ENCODE results near the gene CTNNBIP1. TPM values are rescaled to one million over a fixed set of nuclear protein-coding genes. Genes with fewer than 3 reads are reported as not detected.
A peak's percentile ranks its signal among the peaks of the same experiment; 100 is the strongest.

Gene CTNNBIP1
- total RNA-seq, 2 experiments from 2014 or later: 10.8 to 12.7 TPM

DNA sequence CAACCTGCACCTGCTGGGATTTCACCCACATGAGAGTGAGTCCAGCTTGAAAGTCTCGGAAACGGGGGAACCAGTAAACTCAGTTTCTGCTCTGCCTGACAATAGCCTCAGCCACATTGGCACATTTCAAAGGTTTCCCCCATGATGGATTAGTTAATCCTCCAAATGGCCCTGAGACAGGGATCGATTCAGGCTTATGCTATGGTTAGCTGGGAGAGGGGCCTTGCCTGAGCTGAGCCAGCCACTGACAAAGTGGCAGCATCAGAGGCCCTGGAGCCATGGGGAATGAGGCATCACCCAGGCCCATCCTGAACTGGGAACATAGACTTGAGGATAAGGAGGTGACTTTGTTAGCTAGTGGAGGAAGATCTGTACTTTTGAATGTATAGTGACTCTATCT, 83.5 kb downstream of the CTNNBIP1 start:
- peaks cover 43% of the 10 kb centered on the region for H3K4me1 Mint-ChIP-seq
- no peaks in the 10 kb centered on the region for H3K9me3 Mint-ChIP-seq
- H3K27ac Mint-ChIP-seq: no peak overlapping the region
- H3K36me3 Mint-ChIP-seq (ENCODE audit: low read depth): peaks cover 7% of the 10 kb centered on the region
- ChIA-PET CTCF (interaction anchor here (0.9 to 1.5 kb wide), 5 partner anchors 10 to 237 kb away, joined by 3 to 7 read pairs (median 4); no protein-coding TSS in a partner anchor), POLR2A (interaction anchor here (1.0 to 1.6 kb wide), 2 partner anchors 27 to 38 kb away, joined by 4 to 5 read pairs; no protein-coding TSS in a partner anchor)
- peaks cover 8% of the 10 kb centered on the region for H3K27me3 Mint-ChIP-seq
- H3K4me3 Mint-ChIP-seq: no peak overlapping the region
- no peak for DNase-seq

DNA sequence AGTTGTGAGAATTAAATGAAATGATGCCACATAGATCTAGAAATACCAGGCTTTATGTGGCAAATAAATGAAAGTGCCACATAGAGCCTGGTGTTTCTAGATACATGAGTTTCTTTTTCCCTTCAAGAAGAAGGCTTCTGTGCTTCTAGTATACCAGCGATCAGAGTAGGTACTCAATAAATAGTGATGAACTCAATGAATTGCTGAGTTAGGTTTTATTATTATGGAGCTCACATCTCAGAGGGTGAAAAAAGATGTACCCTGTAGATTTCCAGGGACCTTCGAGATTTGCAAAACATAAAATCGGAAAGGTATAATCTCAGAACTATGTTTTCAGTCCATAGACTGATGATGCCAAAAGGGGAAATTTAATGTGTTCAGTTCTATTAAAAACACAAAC, 84.0 kb downstream of the CTNNBIP1 start:
- POLR2A ChIA-PET: interaction anchor here (1.0 to 1.6 kb wide), 5 partner anchors 11 to 39 kb away, joined by 3 to 5 read pairs (median 4); no protein-coding TSS in a partner anchor
- no peaks in the 10 kb centered on the region for H3K9me3 Mint-ChIP-seq
- CTCF ChIA-PET: interaction anchor here (1.1 to 1.5 kb wide), 3 partner anchors 40 to 236 kb away, joined by 3 to 7 read pairs (median 4); no protein-coding TSS in a partner anchor
- H3K27ac Mint-ChIP-seq: peak overlapping the region; percentile 74
- H3K27me3 Mint-ChIP-seq: peaks cover 8% of the 10 kb centered on the region
- H3K36me3 Mint-ChIP-seq (ENCODE audit: low read depth): peaks cover 7% of the 10 kb centered on the region
- H3K4me1 Mint-ChIP-seq: peaks cover 46% of the 10 kb centered on the region
- no peak overlapping the region for H3K4me3 Mint-ChIP-seq
- DNase-seq: no peak

DNA sequence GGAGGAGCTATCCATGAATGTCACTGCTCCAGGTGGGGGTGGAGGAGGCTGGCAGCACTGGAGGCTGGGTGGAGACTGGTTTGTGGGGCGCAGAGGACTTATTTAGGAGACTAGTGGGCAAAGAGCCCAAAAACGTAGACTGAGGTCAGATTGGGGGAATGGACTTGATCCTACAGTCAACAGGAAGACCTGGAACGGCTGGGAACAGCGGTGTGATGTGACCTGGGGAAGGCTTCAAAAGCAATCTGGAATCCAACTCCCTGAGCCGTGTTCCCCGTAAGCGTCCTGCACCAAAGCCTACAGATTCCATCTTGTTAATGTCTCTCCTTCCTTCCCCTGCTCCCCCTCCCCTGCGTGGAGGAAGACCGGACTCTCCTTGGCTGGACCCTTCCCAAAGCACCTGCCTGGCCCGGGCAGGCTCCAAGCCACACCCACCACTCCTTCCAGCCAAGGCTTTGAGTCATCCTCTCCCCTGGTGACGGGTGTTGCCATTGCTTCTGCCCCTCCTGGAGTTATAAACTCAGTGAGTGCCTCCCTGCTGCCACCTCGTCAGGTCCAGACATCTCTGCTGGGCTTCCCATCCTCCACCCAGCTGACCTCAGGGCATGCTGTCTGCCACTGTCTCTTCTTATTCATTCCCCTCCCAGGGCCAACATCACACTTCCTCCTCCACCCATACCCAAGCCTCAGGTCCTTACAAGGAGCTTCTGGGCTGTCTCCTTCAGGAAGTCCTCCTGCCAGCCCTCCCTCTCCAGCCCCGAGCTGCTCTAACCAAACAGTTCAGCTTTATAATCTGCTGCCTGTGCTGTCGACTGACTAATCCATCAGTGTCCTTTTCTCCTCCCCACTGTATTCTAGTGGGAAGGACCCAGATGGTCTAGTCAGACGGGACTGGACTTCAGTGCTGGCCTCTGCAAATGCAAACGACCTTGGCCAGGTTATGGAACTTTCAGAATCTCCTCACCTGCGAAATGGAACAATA, 84.7 kb downstream of the CTNNBIP1 start:
- H3K9me3 Mint-ChIP-seq: no peaks in the 10 kb centered on the region
- ChIA-PET POLR2A (interaction anchor here (1.1 to 1.6 kb wide), 4 partner anchors 11 to 38 kb away, joined by 3 to 5 read pairs (median 4); no protein-coding TSS in a partner anchor), CTCF (interaction anchor here (1.1 to 1.5 kb wide), 3 partner anchors 41 to 235 kb away, joined by 3 to 7 read pairs (median 4); no protein-coding TSS in a partner anchor)
- H3K27me3 Mint-ChIP-seq: peaks cover 8% of the 10 kb centered on the region
- DNase-seq: peak; percentile 54
- peaks cover 10% of the 10 kb centered on the region for H3K36me3 Mint-ChIP-seq (ENCODE audit: low read depth)
- H3K4me1 Mint-ChIP-seq: peaks cover 50% of the 10 kb centered on the region
- peak overlapping the region; percentile 74 for H3K27ac Mint-ChIP-seq
- peak overlapping the region; percentile 57 for H3K4me3 Mint-ChIP-seq

DNA sequence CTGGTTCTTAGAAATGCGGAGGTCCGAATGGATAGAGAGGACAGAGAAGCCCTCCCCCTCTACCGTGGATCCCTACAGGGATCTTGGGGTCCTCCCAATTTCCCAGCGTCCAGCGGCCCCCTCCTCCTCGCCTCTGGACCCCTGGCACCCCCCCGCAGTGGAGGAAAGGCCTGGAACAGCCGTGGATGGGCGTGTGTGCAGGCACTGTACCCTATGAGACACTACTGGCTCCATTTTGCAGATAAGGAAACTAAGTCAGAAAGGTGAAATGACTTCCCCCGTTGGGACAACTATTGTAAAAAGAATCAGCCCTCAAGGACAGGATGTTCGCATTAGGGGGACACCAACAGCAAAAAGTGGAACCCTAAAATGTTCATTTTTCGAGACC, 85.4 kb downstream of the CTNNBIP1 start:
- Mint-ChIP-seq H3K27ac (no peak overlapping the region), H3K9me3 (no peaks in the 10 kb centered on the region), H3K27me3 (peaks cover 6% of the 10 kb centered on the region), H3K4me3 (peak overlapping the region; percentile 57), H3K4me1 (peaks cover 50% of the 10 kb centered on the region), H3K36me3 (ENCODE audit: low read depth) (peaks cover 11% of the 10 kb centered on the region)
- DNase-seq: no peak
- ChIA-PET POLR2A (interaction anchor here (1.1 to 1.6 kb wide), 2 partner anchors 36 to 38 kb away, joined by 3 to 5 read pairs; no protein-coding TSS in a partner anchor), CTCF (no interaction called here)

DNA sequence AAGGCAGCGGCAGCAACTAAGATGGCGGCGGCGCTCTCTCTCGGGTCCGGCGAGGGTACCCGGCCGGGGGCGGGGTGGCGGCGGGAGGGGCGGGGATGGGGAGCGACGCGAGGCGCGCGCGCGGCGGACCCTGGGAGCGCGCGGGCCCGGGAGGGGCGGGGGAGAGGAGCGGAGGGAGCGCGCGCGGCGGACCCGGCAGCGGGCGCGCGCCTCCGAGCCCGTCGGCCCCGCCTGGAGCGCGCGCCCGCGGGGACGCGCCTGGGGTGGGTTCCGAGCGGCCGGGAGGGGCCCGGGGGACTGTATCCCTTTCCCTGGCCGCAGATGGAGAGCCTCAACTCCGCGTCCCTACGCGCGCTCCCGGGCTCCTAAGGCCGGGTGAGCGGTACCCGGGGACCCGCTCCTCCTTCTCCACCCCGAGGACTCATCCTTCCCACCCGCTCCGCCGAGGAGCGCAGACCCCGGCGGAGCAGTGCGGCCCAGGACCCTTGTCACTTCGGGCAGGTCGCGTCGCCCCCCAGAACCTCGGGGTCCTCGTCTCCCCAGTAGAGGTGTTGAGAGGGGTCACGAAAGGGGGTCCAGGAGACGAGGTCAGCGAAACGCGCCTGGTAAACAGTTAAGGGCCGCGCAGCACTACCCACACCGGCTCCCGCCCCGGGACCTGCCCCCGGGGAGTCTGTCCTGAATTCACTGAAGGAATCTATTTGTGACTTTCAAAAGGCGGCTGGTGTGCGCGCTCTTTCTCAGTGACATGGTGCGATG, 85.9 kb downstream of the CTNNBIP1 start, which contains the start of gene CLSTN1:
CLSTN1 (minus strand) TSS at position 23 of the 759 bp plus-strand sequence. CDS start 232 bp downstream, outside the sequence.
- POLR2A ChIA-PET: interaction anchor here (0.9 to 1.0 kb wide), 2 partner anchors 24 to 39 kb away, joined by 3 to 5 read pairs; no protein-coding TSS in a partner anchor
- H3K4me3 Mint-ChIP-seq: peak within 1 kb of the TSS; percentile 91
- H3K27ac Mint-ChIP-seq: peak within 1 kb of the TSS; percentile 74
- H3K4me1 Mint-ChIP-seq: peaks cover 50% of the 10 kb centered on the region
- peaks cover 6% of the 10 kb centered on the region for H3K27me3 Mint-ChIP-seq
- CTCF ChIA-PET: no interaction called here
- no peaks in the 10 kb centered on the region for H3K9me3 Mint-ChIP-seq
- H3K36me3 Mint-ChIP-seq (ENCODE audit: low read depth): peaks cover 11% of the 10 kb centered on the region
- peak; percentile 94 for DNase-seq

DNA sequence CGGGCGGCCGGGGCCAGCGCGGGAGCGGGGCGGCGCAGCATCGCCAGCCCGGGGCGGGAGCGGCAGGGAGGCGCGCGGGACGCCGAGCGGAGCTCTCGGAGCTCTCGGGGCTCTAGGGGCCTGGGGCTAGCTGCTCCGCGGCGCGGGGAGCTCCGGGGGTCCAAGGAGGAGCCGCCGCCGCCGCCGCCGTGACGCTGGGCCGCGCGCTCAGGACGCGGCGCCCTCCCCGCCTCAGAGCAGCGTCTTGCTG, 86.5 kb downstream of the CTNNBIP1 start:
- ChIA-PET CTCF (no interaction called here), POLR2A (interaction anchor here (0.9 to 1.0 kb wide), 2 partner anchors 23 to 39 kb away, joined by 3 to 5 read pairs; no protein-coding TSS in a partner anchor)
- H3K9me3 Mint-ChIP-seq: no peaks in the 10 kb centered on the region
- peak overlapping the region; percentile 67 for H3K4me3 Mint-ChIP-seq
- peaks cover 6% of the 10 kb centered on the region for H3K27me3 Mint-ChIP-seq
- H3K27ac Mint-ChIP-seq: no peak overlapping the region
- H3K4me1 Mint-ChIP-seq: peaks cover 50% of the 10 kb centered on the region
- DNase-seq: no peak
- peaks cover 11% of the 10 kb centered on the region for H3K36me3 Mint-ChIP-seq (ENCODE audit: low read depth)

DNA sequence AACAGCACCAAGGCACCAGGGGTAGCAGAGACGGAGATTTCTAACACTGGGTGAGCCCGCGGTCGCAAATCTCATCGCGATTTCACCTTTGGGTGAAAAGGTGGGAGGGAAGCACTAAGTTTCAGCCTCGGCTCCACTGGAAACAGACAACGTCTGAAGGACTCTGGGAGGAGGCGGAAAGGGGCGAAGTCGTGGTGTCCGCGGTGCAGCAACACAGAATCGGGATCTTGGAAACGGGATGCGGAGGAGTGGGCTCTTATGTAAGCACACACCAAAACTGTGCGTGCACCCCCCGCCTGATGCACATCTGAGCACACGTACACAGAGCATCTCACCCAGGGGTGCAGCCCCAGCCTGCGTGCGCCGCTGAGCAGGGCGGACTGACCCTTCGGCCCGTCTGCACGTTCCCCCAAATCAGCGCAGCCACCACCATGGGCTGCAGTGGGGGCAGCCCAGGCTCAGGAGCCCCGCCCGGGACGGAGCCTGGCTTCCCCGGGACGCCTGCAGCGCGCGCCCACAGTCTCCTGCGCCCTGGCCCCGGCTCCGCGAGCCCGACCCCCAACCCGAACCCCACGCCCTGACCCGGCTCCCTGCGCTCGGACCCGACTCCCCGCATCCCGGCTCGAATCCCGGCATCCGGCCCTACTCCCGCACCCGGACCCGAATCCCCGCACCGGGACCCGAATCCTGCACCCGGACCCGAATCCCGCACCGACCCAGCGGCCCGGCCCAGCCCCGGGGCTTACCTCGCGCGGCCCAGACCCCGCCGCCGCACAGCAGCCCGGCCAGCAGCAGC, 87.0 kb downstream of the CTNNBIP1 start:
- ChIA-PET CTCF (interaction anchor here (1.1 to 3.5 kb wide), 3 partner anchors 22 to 38 kb away, joined by 3 to 30 read pairs (median 6); no protein-coding TSS in a partner anchor), POLR2A (interaction anchor here (0.9 to 1.3 kb wide), 4 partner anchors 23 to 169 kb away, joined by 3 to 5 read pairs (median 4); no protein-coding TSS in a partner anchor)
- peak overlapping the region; percentile 74 for H3K27ac Mint-ChIP-seq
- no peaks in the 10 kb centered on the region for H3K9me3 Mint-ChIP-seq
- peak; percentile 42 for DNase-seq
- H3K27me3 Mint-ChIP-seq: peaks cover 6% of the 10 kb centered on the region
- H3K36me3 Mint-ChIP-seq (ENCODE audit: low read depth): peaks cover 11% of the 10 kb centered on the region
- H3K4me3 Mint-ChIP-seq: peak overlapping the region; percentile 91
- H3K4me1 Mint-ChIP-seq: peaks cover 50% of the 10 kb centered on the region

DNA sequence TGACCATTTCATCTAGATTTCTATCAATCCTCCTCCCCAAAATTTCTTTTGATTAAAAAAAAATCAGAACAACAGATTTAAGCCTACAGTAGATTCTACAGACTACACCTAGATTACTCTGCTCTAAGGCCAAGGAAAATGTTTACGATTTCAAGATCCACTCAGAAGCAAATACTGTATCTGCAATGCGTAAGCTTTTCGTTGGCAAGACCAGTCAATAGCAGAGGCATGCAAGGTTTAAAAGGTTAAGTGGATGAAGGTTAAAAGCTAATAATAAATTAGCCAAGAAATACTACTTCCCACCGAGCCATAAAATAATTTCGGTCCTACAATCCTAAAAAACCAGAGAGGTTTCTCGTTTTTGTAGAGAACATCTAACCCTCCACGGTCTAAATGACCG, 87.6 kb downstream of the CTNNBIP1 start:
- peaks cover 45% of the 10 kb centered on the region for H3K4me1 Mint-ChIP-seq
- DNase-seq: no peak
- H3K27me3 Mint-ChIP-seq: peaks cover 4% of the 10 kb centered on the region
- CTCF ChIA-PET: interaction anchor here (0.7 to 3.5 kb wide), 4 partner anchors 22 to 46 kb away, joined by 3 to 30 read pairs (median 4); no protein-coding TSS in a partner anchor
- H3K36me3 Mint-ChIP-seq (ENCODE audit: low read depth): peaks cover 11% of the 10 kb centered on the region
- H3K9me3 Mint-ChIP-seq: no peaks in the 10 kb centered on the region
- peak overlapping the region; percentile 74 for H3K27ac Mint-ChIP-seq
- peak overlapping the region; percentile 91 for H3K4me3 Mint-ChIP-seq
- POLR2A ChIA-PET: interaction anchor here (1.0 to 1.3 kb wide), 2 partner anchors 23 to 169 kb away, joined by 4 to 5 read pairs; no protein-coding TSS in a partner anchor

DNA sequence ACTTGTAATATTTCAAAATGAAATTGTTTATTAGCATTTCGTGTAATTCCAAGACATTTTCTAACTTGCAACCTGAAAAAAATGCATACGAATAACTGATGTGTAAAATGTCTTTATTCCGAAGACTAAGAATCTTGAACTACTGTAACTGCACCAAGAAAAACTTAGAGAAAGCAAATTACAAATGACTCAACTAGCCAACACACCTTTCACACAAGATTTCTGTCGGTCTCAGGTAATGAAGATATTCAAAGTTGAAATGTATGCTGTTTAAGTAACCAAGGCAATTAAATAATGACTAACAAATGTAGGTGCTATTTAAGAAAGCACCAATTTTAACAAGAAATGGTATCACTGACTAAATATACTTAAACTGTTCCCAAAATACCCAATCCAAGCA, 88.4 kb downstream of the CTNNBIP1 start:
- no peaks in the 10 kb centered on the region for H3K9me3 Mint-ChIP-seq
- no peak for DNase-seq
- H3K4me1 Mint-ChIP-seq: peaks cover 42% of the 10 kb centered on the region
- ChIA-PET POLR2A (interaction anchor here (1.0 to 1.3 kb wide), 3 partner anchors 22 to 168 kb away, joined by 4 to 5 read pairs (median 4); no protein-coding TSS in a partner anchor), CTCF (interaction anchor here (1.0 to 3.5 kb wide), 3 partner anchors 21 to 37 kb away, joined by 4 to 30 read pairs (median 6); no protein-coding TSS in a partner anchor)
- peaks cover 4% of the 10 kb centered on the region for H3K27me3 Mint-ChIP-seq
- H3K36me3 Mint-ChIP-seq (ENCODE audit: low read depth): peaks cover 15% of the 10 kb centered on the region
- H3K27ac Mint-ChIP-seq: no peak overlapping the region
- peak overlapping the region; percentile 91 for H3K4me3 Mint-ChIP-seq

DNA sequence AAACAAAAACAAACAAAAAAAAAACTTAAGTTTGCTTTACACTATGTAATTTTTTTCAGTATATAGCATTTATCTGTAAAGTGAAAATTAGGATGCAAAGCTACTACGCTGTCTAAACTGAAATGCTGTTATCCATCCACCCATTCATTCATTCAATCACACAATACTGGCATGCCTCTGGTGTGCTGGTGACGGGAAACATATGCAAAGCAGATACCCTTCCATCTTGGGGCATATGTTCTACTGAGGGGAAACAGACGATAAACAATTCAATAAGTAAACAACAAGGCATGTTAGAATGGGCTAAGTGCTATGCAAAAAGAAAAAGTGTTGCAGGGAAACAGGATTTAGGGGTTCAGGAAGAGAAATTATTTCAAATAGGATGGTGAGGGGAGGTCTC, 89.5 kb downstream of the CTNNBIP1 start:
- no peak overlapping the region for H3K4me3 Mint-ChIP-seq
- peaks cover 21% of the 10 kb centered on the region for H3K36me3 Mint-ChIP-seq (ENCODE audit: low read depth)
- H3K9me3 Mint-ChIP-seq: no peaks in the 10 kb centered on the region
- H3K27me3 Mint-ChIP-seq: peaks cover under 1% of the 10 kb centered on the region
- DNase-seq: no peak
- peaks cover 32% of the 10 kb centered on the region for H3K4me1 Mint-ChIP-seq
- ChIA-PET CTCF (interaction anchor here (1.0 to 3.5 kb wide), 2 partner anchors 20 to 36 kb away, joined by 4 to 30 read pairs; no protein-coding TSS in a partner anchor), POLR2A (no interaction called here)
- H3K27ac Mint-ChIP-seq: no peak overlapping the region

DNA sequence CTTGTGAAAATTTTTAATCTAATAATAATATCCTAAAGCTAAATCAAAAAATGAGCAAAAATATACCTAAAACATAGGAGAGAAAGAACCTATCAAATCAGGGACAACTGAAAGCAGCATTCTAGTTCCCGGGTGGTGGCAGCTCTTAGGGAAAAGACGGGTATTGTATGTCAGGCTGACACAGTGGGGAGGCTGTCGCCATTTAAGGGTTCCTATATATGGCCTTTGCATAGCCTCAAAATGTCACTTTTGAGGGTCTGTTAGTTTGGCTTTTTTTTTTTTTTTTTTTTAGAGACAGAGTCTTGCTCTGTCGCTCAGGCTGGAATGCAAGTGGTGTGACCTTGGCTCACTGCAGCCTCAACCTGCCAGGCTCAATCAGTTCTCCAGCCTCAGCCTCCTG, 92.3 kb downstream of the CTNNBIP1 start:
- Mint-ChIP-seq H3K4me3 (no peak overlapping the region), H3K36me3 (ENCODE audit: low read depth) (peaks cover 24% of the 10 kb centered on the region), H3K4me1 (peaks cover 18% of the 10 kb centered on the region), H3K27me3 (no peaks in the 10 kb centered on the region), H3K9me3 (no peaks in the 10 kb centered on the region), H3K27ac (no peak overlapping the region)
- ChIA-PET POLR2A (interaction anchor here (1.2 kb wide), 1 partner anchor 18 kb away, joined by 7 read pairs; no protein-coding TSS in a partner anchor), CTCF (interaction anchor here (0.7 to 1.1 kb wide), 2 partner anchors 34 to 581 kb away, joined by 3 to 4 read pairs; partner anchors contain the start of gene PGD)
- no peak for DNase-seq

Data from activated CD4-positive, alpha-beta memory T cell treated with anti-CD3 and anti-CD28 coated beads, Interleukin-2, amount 10 ng/mL, durations not matched to agents 7 days and 5 days (primary cell).